HL-60/S4 treated with retinoic acid at 250 ng/mL for 4 days and 3 days (cell line): ENCODE results near the gene SLC8A3.

Experiments used
- in situ Hi-C: fragments of 300-500 bp; cut with MboI; formaldehyde crosslinking; loops from 2 replicates; pipeline ENCODE4 v1.7.0; 2022; ENCODE audit warnings: low sequenced_read_pairs

The SLC8A3 gene

DNA sequence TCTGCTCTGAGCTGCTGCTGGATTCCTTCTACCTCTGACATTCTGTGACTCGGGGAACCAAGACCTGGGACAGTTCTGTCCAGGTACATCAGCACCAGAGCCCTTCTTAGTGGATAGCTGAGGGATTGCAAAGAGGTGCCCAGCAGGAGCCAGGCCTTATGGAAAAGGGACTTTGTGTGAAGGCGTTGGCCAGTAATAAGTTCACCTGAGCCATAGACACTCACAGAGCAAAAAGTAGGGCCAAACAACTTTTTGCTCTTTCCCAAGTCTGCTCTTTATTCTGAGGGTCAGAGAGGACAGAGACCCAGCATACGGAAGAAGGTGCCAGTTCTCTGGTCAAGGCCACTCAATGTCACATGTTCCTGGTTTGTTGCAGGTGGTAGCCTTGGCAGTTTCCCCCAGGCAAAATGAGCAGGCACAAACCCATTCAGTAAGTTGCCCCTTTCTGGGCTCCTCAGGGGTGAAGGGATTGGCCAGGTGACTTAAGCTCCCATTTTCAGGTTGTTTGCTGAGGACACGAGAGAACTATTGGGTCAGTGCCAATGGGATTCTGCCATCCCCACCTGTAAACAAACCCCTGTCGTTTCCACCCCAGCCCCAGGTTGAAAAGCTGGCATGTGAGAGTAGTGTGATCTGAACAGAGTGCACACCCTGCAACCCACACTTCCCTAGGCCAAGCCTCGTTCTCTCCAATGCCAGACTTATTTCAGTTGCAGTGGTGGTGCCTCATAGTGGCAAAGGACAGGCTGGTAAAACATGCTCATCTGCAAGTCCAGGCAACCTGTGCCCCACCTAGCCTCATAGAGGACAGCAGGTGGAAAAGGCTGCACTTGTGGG is 159.2 kb downstream of the SLC8A3 start:
- in situ Hi-C loops: no loop called here

DNA sequence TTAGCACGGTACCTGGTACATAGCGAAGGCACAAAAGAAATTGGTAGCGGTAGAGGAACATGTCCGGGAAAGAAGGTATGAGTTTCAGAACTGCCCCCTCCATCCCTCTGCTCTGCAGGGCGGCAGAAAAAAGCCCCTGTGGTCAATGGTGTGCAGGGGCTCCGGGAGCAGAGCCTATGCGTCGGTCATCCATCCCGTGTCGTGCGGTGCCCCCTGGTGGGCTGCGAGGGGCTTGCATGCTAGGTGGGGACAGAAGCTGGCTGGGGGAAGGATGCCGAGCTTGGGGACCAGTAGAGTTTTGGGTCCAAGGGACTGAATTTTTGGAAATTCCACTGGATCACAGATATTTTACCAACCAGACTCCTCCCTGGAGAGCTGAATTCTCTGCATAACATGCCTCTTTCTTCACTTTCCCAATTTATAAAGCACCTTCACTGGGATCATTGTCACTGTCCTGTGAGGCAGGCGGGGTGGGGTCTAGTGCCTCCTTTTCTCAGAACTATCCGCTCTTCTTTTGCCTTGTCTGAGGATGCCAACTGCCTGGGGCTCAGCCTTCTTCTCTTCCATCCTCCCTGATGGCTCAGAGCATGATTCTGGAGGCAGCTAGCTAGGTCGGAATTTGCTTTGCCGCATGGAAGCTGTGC is 160.8 kb downstream of the SLC8A3 start:
- in situ Hi-C loops: no loop called here

DNA sequence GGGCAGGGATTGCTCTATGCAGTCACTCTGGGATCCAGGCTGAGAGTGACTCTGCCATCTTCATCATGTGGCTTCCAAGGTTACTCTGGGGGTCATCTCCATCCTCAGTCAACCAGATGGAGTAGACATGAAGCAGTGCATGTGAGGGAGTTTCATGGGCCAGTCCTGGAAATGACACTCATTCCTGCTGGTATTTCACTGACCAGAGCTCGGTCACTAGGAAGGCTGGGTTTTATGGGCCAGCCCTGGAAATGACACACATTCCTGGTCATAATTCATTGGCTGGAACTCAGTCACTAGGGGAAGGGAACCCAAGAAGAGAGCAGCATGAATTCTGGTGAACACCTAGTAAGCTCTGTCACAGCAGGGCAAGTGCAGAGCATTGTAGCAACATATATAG is 164.9 kb downstream of the SLC8A3 start:
- in situ Hi-C loops: no loop called here

DNA sequence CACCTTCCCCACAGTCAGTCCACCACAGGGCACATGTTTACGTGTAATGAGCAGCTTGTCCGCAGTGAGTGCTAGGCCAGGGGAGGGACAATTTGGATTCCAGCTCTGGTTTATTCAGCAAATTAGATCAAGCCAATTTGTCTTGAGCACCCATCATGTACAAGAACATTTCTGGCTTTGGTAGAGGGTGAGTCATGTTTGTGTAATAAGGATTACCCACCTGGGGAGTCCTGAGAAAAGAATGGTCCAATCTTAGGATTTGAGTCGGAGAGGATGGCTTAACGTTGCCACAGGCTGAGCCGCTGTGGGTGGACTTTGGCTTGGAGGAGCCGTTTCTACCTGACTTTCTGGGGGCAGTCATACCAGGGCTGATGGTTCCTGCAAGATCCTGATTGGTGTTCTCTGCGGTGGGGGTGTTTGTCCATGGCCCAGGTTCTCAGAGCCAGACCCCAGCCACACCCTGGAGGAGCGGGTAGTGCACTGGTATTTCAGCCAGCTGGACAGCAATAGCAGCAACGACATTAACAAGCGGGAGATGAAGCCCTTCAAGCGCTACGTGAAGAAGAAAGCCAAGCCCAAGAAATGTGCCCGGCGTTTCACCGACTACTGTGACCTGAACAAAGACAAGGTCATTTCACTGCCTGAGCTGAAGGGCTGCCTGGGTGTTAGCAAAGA is 165.8 kb downstream of the SLC8A3 start:
- in situ Hi-C loops: no loop called here

DNA sequence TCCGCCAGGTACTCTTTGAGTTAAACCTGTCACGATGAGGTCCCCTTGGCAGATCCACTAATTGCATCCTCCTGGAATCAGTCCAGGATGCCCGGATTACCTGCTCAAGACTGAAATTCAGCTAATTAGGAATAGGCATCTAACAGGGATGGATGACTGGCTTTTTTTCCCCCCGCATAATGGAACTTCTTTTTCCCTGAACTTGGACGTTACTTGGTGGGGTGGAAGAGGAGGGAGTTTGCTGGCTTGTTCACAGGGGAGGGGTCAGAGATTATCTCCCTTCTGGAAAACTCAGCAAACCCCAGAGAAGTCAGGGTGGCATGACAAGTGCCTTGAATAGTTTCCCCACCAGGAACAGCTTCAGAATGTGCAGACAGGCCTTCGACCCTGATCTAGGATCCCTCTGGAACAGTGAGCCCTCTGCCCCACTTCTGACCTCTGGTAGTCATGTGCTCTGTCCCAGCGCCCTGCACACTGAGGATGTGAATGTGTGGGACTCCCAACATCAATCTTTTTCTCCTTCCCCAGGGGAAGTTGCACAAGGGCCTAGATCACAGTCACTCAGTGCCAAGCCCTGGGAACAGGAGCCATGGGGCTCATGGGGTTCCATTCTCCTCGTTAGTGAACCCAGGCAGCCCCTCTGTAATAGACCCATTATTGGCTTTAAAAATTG is 167.1 kb downstream of the SLC8A3 start:
- in situ Hi-C loops: no loop called here

DNA sequence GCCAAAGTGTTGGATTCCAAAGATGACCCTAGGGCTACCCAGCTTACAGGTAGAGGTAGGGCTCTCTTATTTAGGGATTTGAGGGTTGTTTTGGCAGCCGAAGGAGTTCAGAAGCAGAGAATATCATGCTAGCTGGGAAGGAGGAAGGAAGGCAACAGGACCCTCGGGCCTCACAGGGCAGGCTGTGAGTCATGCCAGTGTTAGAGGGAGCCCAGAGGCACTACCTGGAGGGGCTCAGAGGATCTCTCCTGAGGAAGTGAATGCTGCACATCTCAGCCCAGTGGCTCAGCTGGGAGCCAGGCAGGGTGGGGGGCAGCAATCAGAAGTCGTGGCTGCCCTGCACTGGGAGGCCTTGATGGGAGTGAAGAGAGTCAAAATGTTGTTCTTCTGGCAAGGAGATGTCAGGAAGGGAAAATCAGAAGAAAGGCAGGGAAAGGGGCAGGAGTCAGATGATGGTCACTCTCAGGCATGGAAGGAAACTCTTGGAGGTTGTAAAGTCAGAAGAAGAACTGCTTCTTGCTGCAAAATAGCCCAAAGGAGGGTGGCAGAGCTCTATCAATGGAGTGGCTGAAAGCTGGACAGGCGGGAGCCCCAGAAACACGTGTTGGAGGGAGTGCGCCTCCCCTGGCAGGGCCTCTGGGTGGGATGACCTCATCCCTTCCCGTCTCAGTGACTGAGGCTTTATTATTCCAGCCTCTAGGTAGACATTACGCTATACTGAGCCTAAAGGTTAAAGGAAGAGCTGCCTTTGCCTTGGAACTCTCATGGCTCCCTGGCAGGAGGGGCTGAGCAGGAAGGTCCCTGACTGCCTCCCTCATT is 168.2 kb downstream of the SLC8A3 start:
- in situ Hi-C loops: no loop called here

DNA sequence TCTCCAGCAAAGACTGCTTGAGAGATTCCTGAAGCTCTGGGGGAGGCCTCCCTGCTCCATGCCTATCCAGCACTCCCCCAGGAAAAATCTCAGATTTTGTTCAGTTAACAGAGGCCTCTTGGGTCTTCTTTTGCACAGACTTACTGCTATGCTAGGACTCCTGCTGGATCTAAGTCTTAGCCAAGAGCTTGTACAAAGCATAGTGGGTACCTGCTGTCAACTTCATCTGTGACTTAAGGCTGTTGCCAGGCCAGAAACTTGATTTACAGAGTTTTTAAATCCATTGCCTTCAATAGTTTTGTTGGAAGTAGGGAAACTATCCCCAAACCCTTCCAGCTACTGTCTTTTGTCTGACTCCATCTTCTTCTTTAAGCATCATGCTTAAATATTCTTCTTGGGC is 169.1 kb downstream of the SLC8A3 start:
- in situ Hi-C loops: no loop called here

DNA sequence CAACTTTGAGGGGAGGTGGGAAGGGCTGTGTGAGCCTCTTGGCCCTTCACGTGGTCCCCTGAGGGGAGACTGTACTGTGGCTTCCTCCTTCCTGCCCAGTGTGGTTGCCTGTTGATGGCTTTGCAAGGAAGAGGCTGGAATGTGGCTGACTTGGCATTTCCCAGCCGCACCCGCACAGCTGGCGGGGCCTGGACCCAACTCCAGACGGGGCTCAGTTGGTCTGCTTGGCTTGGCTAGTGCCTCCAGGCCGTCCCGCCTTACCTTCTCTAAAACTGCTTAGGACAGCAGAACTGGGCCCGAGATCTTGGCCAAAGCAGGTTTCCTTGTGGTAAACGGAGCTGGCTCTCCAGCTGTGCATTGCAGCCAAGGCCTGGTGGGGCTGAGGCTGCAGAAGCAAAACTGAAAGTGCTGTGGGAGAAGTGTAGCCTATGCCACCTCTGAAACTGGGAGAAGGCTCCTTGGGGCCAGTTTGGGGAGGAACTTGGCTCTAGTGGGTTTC is 170.0 kb downstream of the SLC8A3 start:
- in situ Hi-C loops: no loop called here

GRCh38 chr14:70018230-70018629 is 170.5 kb downstream of the SLC8A3 start:
- in situ Hi-C loops: no loop called here

DNA sequence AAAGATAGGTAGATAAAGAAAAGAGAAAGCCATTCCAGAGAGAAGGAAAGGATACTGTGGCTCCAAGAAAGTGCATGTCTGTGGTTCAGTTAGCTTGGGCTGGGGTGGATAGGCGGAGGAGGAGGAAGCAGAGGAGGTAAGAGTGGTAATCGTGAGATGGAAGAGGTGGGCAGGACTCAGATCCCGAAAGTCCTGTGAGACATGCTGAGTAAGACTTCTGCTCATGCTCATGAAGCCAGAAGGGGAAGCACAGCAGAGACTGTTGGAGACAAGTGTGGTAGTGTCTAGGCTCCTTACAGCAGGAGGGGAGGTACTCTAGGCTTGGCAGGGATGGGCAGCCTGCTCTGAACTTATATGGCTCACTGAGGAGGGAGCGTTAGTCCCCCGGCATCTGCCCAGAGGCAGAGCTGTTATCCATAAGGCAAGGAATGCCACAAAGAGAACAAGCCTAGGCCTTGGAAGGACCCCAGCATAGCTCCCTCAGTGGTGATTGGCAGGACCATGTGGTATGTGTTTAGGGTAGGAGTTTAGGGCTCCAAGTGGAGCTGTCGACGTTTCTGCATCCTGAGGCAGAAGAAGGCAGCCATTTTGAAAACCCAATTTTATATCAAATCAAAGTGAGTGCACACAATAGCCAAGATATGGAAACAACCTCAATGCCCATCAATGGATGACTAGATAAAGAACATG is 174.2 kb downstream of the SLC8A3 start:
- in situ Hi-C loops: no loop called here

DNA sequence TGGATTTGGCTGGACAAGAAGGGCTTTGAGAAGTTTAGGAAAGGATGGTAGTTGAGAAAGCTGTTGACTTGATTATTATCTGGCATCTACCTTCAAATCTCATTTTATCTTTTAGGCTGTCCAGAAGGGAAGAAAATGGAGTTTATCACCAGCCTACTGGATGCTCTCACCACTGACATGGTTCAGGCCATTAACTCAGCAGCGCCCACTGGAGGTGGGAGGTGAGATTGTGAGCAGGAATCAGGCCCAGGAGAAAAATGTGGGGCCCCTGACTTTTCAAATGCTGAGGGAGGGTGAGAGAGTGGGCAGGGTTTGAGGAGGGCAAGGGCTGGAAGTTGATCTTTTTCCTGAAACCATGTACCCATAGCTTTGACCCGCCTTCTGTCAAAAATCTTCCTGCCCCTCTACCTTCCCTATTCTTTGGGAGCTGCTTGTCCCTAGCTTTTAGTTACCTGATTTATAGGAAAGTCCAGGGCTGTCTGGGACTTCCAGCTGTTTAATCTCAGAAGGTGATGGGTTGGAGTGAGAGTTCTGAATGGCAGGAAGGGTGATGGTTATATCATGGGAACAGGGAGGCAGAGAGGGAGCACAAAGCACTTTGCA is 175.4 kb downstream of the SLC8A3 start:
- in situ Hi-C loops: no loop called here

- in situ Hi-C loops: no loop called here
These were observed 177.0 kb downstream of the SLC8A3 start for GRCh38 chr14:70011708-70012107.

DNA sequence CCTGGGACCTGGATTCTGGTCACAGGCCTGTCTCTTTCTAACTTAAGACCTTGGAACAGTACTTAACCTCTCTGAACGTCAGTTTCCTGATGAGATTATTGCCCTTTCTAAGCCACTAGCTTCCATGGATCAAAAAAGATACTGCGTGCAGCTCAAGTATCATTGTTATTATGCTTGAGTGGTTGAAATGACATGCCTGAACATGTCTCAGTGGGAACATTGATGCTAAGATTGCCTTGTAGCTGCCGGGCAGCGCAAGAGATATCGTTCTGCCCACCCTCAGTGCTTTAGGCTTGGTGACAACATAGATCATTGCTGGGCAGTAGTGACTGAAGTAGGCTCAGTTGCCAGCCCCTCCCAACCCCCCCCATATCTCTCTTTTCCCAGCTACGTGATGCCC is 177.7 kb downstream of the SLC8A3 start:
- in situ Hi-C loops: no loop called here

DNA sequence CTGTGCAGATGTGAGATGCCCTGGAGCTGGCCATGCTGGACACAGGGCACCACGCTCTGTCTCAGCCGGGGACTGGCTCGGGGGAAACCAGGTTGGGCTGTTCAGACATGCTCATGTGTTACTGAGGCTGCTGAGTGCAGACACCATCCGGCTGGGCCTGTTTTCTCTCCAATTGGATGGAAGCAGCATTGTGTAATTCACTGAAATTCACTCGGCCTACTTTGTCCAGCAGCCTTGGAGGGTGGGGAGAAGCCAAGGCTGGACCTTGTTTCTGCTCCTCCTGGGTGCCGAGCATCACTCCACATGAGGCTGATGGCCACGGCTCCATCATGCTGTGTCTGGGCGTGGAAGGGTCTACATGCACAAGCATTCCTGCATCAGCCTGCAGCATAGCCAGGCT is 178.8 kb downstream of the SLC8A3 start:
- in situ Hi-C loops: no loop called here

DNA sequence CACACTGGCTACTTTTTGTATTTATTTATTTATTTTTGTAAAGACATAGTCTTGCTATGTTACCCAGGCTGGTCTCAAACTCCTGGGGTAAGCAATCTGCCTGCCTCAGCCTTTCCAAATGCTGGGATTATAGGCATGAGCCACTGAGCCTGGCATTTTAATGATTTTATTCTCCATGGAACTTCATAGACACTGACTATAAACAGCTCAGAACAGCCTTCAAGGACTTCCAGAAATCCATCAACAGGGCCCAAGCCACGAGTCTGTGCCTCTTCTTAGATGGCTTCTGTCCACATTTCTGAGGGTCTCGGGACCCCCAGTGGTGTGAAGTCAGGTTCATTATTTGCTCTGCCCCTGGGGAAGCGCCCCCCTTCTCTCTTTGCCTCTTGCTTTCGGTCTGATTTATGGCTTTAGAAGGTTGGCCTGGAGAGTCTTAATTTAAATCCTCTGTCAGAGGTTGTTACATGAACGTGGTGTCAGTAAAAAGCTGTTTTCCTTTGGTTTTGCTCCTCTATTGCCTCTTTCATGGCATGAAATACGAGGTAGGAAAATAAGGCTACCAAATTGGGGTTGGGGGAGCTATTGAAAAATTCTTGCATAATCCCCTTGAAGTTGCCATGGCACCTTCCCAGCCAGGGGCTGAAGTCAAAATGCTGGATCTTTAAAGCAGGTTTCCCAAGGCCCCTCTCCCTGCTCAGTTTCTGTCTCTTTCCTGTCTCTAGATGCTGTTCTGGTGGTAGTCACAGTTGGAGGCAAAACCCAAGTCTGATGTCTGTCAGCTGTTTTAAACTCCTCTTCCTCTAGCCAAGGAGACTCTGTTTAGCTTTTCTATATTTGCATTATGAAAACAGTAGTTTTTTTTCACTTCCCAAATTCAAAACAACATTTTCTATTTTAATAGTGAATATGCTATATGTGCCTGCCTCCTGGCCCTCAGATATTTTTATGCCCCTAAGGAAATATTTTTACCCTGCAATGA is 180.2 kb downstream of the SLC8A3 start:
- in situ Hi-C loops: no loop called here

GRCh38 chr14:70006699-70007098 is 182.1 kb downstream of the SLC8A3 start:
- in situ Hi-C loops: no loop called here

- in situ Hi-C loops: no loop called here
These were observed 183.4 kb downstream of the SLC8A3 start for GRCh38 chr14:70005281-70005805.

- in situ Hi-C loops: no loop called here
These were observed 184.0 kb downstream of the SLC8A3 start for GRCh38 chr14:70004791-70005190.
